Suppressor macrophage (primary cell): ENCODE results near the gene FSTL4.
"Not testable (repeated sequence)": the region's sequence is repeated elsewhere in the genome, so short reads cannot be mapped to it uniquely, and the experiment has no call there.

Experiments
- DNase-seq, 4 experiments: peaks; one replicate each; pipeline ENCODE4 v3.0.0-alpha.2; 2020 to 2022

Gene FSTL4

DNA sequence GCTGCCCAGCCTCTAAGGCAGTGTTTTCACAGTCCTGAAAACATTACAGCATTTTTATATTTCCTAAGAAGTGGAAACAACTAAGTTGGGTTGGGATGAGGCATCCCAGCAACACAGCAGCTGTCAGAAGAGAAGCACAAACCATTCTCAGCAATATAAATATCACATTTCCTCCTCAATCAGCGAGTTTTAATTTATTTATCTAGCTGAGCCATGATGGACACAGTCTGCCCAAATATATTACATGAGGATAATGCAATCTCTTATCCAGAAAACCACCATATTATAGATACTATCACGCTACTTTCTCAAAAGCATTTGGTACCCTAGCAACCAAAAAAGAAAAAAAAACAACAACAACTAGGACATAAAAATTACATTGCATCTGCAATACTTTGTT lies 158.5 kb downstream of the FSTL4 start:
- no peak for DNase-seq

GRCh38 chr5:133453084-133453780 lies 159.1 kb downstream of the FSTL4 start:
- DNase-seq: no peak

GRCh38 chr5:133451926-133452325 lies 160.4 kb downstream of the FSTL4 start:
- no peak for DNase-seq

DNA sequence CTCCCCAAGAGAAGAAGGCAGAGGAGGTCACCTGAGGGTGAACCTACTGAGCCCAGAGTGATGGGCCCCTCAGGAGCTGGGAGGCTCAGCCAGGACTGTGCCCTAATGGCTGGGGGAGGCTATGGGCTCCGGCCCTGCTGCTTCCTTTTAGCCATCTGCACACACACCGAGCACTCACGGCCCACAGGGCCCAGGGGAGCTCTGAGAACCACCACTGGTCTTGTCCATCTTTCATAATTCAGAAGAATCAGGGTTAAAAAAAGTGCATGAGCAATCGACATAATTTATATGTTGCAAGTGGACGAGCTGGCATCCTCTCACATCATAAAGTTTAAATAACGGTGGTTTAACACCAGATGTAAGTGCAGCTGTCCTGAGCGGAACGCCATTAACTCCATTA lies 162.1 kb downstream of the FSTL4 start:
- DNase-seq: no peak

- no peak for DNase-seq
Measured at GRCh38 chr5:133449181-133449580, 163.2 kb downstream of the FSTL4 start.

DNA sequence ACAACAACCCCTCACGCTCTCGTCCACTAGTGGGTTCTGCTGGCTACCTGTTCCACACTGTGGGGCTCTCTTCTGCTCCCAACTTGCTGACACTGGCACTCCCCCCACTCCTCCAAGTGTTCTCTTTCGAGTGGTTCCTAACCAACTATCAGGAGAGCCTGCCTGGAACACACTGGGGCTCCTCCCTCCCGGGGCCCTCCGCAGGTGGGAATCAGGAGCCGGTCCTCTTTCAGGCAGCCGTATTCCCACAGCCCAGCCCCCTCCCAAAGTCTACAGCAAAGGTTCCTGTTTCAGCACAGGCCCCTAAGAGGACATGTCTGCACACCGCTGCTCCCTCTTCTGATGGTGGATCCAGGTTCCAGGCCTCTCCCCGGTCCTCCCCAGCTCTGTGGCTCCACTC lies 165.9 kb downstream of the FSTL4 start:
- DNase-seq: no peak

DNA sequence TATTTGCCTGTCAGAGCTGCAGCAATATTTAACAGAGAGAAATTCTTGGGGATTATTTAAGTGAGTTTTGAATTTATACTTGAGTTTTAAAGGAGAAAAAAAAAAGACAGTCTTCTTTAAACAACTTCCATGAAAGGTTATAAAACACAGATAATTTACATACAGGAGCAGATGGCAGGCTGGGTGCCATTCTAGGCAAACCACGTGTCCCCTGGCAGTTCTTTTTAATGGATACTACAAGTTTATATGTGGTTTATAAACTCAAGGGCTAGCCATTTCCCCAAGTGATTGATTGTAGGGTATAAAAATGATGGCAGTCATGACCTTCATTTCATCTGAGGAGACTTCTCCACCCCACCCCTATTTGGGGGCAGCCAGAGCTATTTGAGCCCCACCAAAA lies 166.6 kb downstream of the FSTL4 start:
- DNase-seq: no peak

- not testable (repeated sequence) for DNase-seq
Measured at GRCh38 chr5:133445204-133445603, 167.1 kb downstream of the FSTL4 start.

DNA sequence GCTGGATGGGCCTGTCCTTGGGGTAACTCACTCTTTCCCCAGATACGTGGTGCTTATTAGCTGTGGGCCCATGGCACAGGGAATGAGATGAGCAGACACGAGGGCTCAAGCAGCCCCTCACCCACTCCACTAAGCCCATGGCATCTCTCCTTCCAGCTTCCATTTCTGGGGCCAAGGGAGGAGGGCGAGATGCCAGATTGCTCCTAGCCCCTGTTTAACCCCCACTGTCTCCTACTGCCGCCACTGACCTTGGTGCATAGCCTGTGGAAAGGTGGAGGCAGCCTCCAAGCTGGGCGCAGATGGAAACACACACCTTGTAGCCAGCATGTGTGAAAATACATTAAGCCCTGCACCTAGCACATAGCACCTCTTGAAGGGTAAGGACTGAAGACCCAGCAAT lies 167.6 kb downstream of the FSTL4 start:
- DNase-seq: no peak

- no peak for DNase-seq
Measured at GRCh38 chr5:133441166-133441815, 171.1 kb downstream of the FSTL4 start.

DNA sequence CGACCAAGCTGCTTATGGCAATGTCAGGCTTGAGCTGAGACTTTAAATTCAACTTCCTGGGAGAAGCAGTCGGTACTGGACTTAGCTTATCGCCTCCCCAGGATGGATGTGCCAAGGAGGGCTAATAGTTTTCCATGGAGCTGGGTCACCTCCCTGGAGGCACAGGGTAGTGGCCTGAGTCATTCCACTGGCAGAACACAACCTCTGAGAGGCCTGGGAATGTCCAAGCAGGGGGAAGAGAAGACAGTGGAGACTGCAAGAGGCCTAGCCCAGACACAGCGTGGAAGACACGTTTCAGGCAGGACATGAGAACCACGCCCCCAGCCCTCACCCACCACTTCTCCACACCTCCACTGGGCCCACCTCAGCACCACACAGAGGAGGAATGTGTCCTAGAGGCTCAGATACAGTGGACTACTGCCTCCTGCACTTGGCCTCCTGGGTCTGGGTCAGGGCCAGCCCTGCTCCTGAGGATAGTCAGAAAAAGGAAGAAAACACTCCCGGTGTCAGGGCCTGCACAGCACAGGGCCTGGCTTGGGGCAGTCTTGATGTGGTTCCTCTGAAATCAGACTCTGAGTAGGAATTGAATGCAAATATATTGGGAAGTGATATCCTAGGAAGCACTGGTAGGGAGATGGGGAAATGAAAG lies 171.8 kb downstream of the FSTL4 start:
- DNase-seq: no peak

DNA sequence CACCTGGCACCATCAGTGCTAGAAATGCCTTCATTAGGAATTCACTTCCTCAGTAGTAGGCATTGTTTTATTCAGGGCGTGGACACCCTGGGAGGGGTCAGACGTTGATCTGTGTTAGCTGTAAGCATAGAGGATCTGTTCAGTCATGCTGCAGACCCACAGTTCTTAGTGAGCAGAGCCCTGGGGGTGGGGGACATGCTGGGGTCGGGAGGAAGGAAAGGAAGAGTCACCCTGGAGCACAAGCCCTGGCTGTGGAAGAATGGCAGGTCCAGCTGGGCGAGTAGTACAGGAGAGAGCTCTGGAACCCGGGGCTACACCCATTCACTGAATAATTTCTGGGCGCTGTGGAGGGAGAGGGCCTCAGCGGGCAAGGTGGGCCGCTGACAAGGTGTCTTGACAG lies 172.5 kb downstream of the FSTL4 start:
- no peak for DNase-seq

DNA sequence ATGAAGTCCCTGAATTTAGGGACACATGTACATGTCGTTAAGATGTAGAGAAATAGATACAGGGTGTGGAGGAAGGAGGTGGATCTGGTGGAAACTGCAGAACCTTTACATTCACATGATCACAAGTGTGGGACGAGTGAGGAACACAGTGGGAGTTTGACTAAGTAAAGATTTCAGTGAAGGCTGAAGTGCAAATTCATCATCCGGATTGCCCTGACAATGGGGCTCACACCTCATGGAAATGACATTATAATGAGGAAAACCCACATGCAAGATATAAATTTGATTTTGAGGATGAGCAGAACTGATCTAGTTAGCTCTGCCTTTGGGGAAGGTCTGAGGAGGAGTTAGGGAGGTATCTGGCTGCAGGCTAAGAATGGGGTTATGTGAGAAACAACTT lies 173.9 kb downstream of the FSTL4 start:
- no peak for DNase-seq

DNA sequence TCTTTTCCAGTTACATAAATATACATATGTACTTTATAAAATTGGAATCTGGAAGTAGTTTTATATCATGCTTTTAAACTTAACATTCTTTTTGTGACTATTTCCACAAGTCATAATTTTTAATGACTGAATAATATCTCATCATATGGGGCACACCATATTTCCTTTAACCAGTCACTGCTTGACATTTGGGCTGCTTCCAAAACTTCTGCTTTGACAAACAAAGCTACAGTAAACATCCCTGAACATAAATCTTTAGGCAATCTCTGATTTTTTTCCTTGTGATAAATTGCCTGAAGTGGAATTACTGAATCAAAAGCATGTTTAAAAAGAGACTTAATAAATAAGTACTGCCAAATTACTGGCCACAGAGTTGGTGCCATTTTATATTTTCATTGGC lies 178.0 kb downstream of the FSTL4 start:
- DNase-seq: no peak

GRCh38 chr5:133433641-133434040 lies 178.7 kb downstream of the FSTL4 start:
- no peak for DNase-seq

GRCh38 chr5:133432956-133433532 lies 179.3 kb downstream of the FSTL4 start:
- no peak for DNase-seq

GRCh38 chr5:133431326-133431865 lies 180.9 kb downstream of the FSTL4 start:
- no peak for DNase-seq

DNA sequence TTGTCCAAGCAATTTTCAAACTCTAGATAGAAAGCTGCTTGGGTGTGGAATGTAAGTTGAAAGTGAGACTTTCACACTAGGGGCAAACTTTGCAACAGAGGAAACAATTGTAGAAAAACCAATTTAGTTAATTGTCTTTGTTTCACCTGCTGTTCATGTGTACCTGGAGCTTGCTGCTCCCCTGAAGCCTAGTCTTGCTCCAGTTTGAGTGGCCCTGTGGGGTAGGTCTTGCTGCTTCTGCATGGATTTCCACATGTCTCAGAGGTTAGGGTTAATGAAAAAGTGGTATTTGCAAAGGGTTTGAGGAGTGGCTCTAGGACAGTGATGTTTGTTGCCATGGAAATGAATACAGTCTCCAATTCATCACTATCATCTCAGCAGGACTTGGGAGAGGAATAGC lies 182.2 kb downstream of the FSTL4 start:
- no peak for DNase-seq

- no peak for DNase-seq
Measured at GRCh38 chr5:133429046-133429445, 183.3 kb downstream of the FSTL4 start.

- no peak for DNase-seq
Measured at GRCh38 chr5:133428072-133428660, 184.2 kb downstream of the FSTL4 start.

DNA sequence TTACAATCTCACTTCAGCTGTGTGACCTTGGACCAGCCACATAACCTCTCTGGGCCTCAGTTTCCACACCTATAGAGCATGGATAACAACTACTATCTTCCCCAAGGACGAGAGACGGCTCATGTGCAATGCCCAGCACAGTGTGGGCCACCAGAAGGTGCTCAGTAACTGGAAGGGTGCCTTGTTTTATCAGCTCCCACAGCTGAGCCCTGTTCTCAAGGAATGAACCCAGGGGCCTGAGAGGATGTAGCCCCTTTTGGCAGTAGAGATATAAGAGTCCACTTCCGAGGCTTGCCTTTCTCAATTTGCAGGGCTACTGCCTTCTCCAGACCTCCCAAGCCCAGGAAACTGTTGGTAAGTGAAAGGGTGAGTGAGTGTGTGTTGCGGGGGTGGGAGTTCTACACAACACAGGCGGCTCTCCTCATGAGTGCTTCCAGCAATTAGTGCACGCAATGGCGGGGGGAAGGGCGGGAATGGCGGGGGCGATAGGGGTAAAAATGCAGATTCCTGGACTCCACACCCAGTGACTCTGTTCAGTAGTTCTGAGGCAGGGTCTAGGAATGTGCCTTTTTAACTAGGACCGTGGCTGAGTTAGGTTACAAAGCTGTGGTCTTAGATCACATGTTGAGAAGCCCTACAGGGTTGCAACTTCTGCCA lies 185.1 kb downstream of the FSTL4 start:
- DNase-seq: peak in 1 of 4 experiments; percentile 14

DNA sequence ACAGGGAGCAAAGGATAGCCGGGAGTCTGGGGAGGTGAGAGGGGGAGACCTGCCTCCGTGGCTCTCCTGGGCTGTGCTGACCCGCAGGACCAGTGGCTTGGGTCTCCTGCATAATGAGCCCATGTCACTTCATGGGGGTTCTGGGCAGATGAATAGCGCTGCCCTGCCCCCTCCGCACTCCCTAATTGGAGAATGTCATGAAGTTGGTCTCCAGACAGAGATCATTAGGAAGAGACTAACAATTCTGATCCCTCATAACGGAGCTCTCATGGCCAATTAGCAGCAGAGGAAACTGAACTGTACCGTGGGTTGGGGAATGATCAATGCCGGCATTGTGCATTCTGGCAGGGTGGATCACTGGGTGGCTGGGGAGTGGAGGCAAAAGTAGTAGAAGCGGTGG lies 186.1 kb downstream of the FSTL4 start:
- no peak for DNase-seq

DNA sequence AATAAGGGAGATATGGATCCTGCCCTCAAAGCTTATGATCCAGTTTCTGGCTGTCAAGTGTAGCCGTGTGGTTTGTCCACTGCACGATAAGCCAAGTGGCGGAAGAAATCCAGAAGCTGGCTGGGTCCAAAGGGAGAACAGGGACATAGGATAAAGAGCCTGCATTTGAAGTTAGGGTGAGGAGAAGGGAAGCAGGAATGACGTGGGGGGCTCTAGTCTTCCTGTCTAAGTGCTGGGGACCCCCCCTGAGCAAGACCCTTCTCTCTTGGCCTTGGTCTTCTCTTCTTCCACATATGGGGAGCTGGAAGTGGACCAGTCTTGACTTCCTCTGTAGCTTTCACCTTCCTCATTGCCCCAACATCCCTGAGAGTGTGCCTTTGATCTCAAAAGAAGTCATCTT lies 186.6 kb downstream of the FSTL4 start:
- no peak for DNase-seq
